HepG2 (cell line): Measurements from ENCODE around the gene MTOR. TPM values are rescaled to one million over a fixed set of nuclear protein-coding genes. Genes with fewer than 3 reads are reported as not detected.
"Not testable (repeated sequence)": the region's sequence is repeated elsewhere in the genome, so short reads cannot be mapped to it uniquely, and the experiment has no call there.

Source experiments
- ATAC-seq: fragments of 200-7000 bp; cut with Tn5 transposase; 3 replicates; pipeline ENCODE4 v1.9.1; 2020; ENCODE audit warnings: mild to moderate bottlenecking, moderate library complexity
- BruUV-seq: library from RNA; stranded (reverse); fragments of 400-500 nt; replicated peaks from 2 replicates; lab custom pipeline; 2021; lab: Mats Ljungman, UMichigan
- CTCF ChIA-PET: fragments of 300-600 bp; formaldehyde crosslinking; extraction: SDS; loops from one replicate; lab custom pipeline; 2021; ENCODE audit warnings: low total read pairs, inconsistent platforms, low intra/inter-chr PET ratio; lab: Yijun Ruan, JAX
- POLR2A ChIA-PET: fragments of 350-600 bp; sonication (Branson Sonifier 250); formaldehyde crosslinking; loops from one replicate; lab custom pipeline; 2020; ENCODE audit warnings: antibody characterized with exemption, inconsistent platforms; lab: Yijun Ruan, JAX
- DNase-seq: peaks from one replicate; pipeline ENCODE4 v3.0.0-alpha.2; 2015; ENCODE audit warnings: low spot score
- FAIRE-seq: peaks from 3 replicates; lab custom pipeline; 2011; peaks lifted over from hg19 to GRCh38; lab: Jason Lieb, UNC
- H2AFZ ChIP-seq: one replicate; pipeline ENCODE4 v1.6.1; 2011; ENCODE audit warnings: low read length, inconsistent platforms
- H3K27ac ChIP-seq: fragments of 300-600 bp; 3 replicates; pipeline ENCODE4 v1.8.0; 2011; ENCODE audit warnings: mixed run types, mild to moderate bottlenecking, mixed read lengths, low read length, inconsistent platforms; ENCODE audit not compliant: insufficient read depth; ENCODE audit errors: extremely low read length
- H3K27me3 ChIP-seq, 2 experiments: fragments of 200-600 bp in 1 of 2; 2 replicates in 1 of 2; 3 replicates in 1 of 2; pipeline versions ENCODE4 v1.6.0 to v1.8.0; 2011; ENCODE audit warnings: low read length in 2 of 2, mild to moderate bottlenecking in 2 of 2, moderate library complexity in 2 of 2, inconsistent platforms in 1 of 2; ENCODE audit not compliant: insufficient read depth in 2 of 2, control insufficient read depth in 1 of 2
- H3K36me3 ChIP-seq, 2 experiments: fragments of 200-600 bp in 1 of 2; replicated peaks in 1 of 2; 2 replicates in 1 of 2; 3 replicates in 1 of 2; pipeline versions ENCODE4 v1.5.1 to v1.8.0; 2011; ENCODE audit warnings: low read length in 2 of 2, inconsistent platforms in 1 of 2; ENCODE audit not compliant: insufficient read depth in 2 of 2, control insufficient read depth in 1 of 2
- H3K4me1 ChIP-seq: 2 replicates; pipeline ENCODE4 v1.5.1; 2012; ENCODE audit warnings: low read length, inconsistent platforms; ENCODE audit not compliant: insufficient read depth
- H3K4me2 ChIP-seq: 2 replicates; pipeline ENCODE4 v1.6.0; 2011; ENCODE audit warnings: low read depth, low read length, inconsistent platforms
- H3K4me3 ChIP-seq, 3 experiments: fragments of 200-600 bp in 1 of 3; sonication (generic), shearing (Covaris generic) in 1 of 3; replicated peaks in 1 of 3; 2 replicates each; pipeline ENCODE4 v1.5.1; 2011 to 2016; ENCODE audit warnings: low read length in 3 of 3, inconsistent platforms in 2 of 3, low read depth in 2 of 3, mild to moderate bottlenecking in 2 of 3, control low read depth in 1 of 3, mixed read lengths in 1 of 3; ENCODE audit not compliant: insufficient read depth in 1 of 3
- H3K79me2 ChIP-seq: one replicate; pipeline ENCODE4 v1.6.1; 2011; ENCODE audit warnings: low read length, inconsistent platforms; ENCODE audit not compliant: insufficient read depth
- H3K9ac ChIP-seq: 2 replicates; pipeline ENCODE4 v1.6.0; 2011; ENCODE audit warnings: mild to moderate bottlenecking, low read depth, low read length, inconsistent platforms; ENCODE audit not compliant: insufficient read depth
- H3K9me3 ChIP-seq: 2 replicates; pipeline ENCODE4 v1.5.1; 2012; ENCODE audit warnings: mild to moderate bottlenecking, low read length
- H4K20me1 ChIP-seq: 2 replicates; pipeline ENCODE4 v1.6.0; 2011; ENCODE audit warnings: inconsistent platforms, mild to moderate bottlenecking, low read length, moderate library complexity; ENCODE audit not compliant: insufficient read depth
- FOSL1 ChIP-seq: sonication (generic); formaldehyde crosslinking; IDR thresholded peaks from 2 replicates; pipeline ENCODE4 v1.9.0; 2021; ENCODE audit warnings: missing genetic modification reagents, borderline replicate concordance
- RBM39 ChIP-seq: fragments of 200-400 bp; formaldehyde crosslinking; IDR thresholded peaks from one replicate; pipeline ENCODE4 v1.6.1; 2018; ENCODE audit warnings: antibody characterized with exemption, mild to moderate bottlenecking, low read depth, low read length; ENCODE audit not compliant: poor library complexity, severe bottlenecking
- WGBS: methylation state at CpG from one replicate; pipeline ENCODE4 v1.1.6; 2017; ENCODE audit warnings: low lambda C conversion rate; 5-methylcytosine and 5-hydroxymethylcytosine counted together
- in situ Hi-C: cut with HindIII; loops from 2 replicates; pipeline ENCODE4 v1.10.0; 2017; ENCODE audit warnings: low pct_unique_long_range_greater_than_20kb; ENCODE audit not compliant: extremely low pct_ligation_motif_present
- intact Hi-C: fragments of 100-400 bp; cut with micrococcal nuclease; formaldehyde crosslinking; loops from one replicate; pipeline ENCODE4 v1.10.0; 2022; ENCODE audit not compliant: unreplicated experiment
- polyA plus RNA-seq, 8 experiments: library from polyadenylated mRNA; depleted of rRNA in 3 of 8; stranded (reverse) in 7 of 8; unstranded in 1 of 8; fragments of >200 nt; fragmentation: Illumina TruSeq in 4 of 8; extraction: Trizol in 4 of 8; gene quantifications; 2 replicates each; pipeline versions ENCODE4 v1.2.1 to v1.2.3, GENCODE V29; 2011 to 2016; ENCODE audit warnings: low read depth in 4 of 8, missing spikeins in 1 of 8, mixed read lengths in 1 of 8; ENCODE audit not compliant: insufficient read depth in 1 of 8
- total RNA-seq, 5 experiments: library from RNA; depleted of rRNA; stranded (reverse); fragments of >200 nt; fragmentation: Illumina TruSeq; extraction: Trizol; gene quantifications; 2 replicates each; pipeline ENCODE4 v1.2.3, GENCODE V29; 2016; ENCODE audit warnings: low read depth in 1 of 5
- TF ChIP-seq, protein P1 (sequence below): sonication (generic); formaldehyde crosslinking; IDR thresholded peaks from 2 replicates; pipeline ENCODE4; 2020; ENCODE audit warnings: missing genetic modification reagents, mild to moderate bottlenecking, borderline replicate concordance

The MTOR gene
- total and polyA plus RNA-seq, 2 of the 13 experiments (the other 11 are each of a cell fraction or from before 2014, with no cell fraction given): 24.6 to 34.6 TPM

DNA sequence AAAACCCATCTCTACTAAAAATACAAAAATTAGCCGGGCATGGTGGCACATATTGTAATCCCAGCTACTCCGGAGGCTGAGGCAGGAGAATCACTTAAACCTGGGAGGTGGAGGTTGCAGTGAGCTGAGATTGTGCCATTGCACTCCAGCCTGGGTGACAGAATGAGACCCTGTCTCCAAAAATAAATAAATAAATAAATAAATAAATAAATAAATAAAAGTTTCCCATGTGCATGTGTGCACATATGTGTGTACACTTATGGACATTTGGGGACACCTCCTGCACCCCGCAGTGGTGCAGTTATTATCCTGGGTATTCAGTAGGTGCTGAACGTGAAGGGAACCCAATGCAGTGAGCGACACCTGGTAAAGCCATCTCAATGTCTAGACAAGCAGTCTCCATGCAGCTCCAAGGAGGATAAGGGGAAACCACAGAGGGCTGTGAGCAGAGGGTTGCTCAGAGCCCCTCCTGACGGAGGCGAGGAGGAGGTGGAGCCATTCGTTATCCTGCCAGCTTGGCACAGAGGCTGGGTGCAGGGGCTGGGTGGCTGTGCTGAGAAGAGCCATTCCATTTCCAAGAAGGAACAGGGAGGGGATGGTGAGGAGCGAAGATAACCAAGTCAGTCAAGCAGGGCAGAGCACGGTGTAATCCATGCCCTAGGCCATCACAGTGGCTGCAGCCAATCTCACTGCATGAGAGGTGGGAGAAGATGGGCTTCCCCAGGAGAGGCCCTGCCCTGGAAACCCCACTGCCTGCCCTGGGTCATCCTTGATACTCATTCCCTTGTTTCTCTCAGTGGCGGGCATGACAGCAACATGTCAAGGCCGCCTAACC is 36.3 kb upstream of the MTOR start:
- CTCF ChIA-PET: no interaction called here
- no peak for TF ChIP-seq FOSL1
- no peak for TF ChIP-seq RBM39
- TF ChIP-seq, protein P1, sequence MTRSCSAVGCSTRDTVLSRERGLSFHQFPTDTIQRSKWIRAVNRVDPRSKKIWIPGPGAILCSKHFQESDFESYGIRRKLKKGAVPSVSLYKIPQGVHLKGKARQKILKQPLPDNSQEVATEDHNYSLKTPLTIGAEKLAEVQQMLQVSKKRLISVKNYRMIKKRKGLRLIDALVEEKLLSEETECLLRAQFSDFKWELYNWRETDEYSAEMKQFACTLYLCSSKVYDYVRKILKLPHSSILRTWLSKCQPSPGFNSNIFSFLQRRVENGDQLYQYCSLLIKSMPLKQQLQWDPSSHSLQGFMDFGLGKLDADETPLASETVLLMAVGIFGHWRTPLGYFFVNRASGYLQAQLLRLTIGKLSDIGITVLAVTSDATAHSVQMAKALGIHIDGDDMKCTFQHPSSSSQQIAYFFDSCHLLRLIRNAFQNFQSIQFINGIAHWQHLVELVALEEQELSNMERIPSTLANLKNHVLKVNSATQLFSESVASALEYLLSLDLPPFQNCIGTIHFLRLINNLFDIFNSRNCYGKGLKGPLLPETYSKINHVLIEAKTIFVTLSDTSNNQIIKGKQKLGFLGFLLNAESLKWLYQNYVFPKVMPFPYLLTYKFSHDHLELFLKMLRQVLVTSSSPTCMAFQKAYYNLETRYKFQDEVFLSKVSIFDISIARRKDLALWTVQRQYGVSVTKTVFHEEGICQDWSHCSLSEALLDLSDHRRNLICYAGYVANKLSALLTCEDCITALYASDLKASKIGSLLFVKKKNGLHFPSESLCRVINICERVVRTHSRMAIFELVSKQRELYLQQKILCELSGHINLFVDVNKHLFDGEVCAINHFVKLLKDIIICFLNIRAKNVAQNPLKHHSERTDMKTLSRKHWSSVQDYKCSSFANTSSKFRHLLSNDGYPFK (CRISPR knock-in tag): no peak
- no peak for DNase-seq
- Histone ChIP-seq H3K79me2 (no peaks in the 10 kb centered on the region), H3K27me3 (0 out of 5 replicates have a peak, but pooled peaks cover 0 to 1% of the 10 kb centered on the region in 2 experiments), H3K4me2 (no peak overlapping the region), H3K9me3 (no peaks in the 10 kb centered on the region), H3K27ac (no peak overlapping the region), H3K9ac (no peak overlapping the region), H2AFZ (no peak overlapping the region), H4K20me1 (no peaks in the 10 kb centered on the region), H3K4me1 (no peaks in the 10 kb centered on the region), H3K4me3 (no peak overlapping the region), H3K36me3 (peaks cover 7 to 11% of the 10 kb centered on the region in 2 experiments; a peak in 3 of 5 replicates)
- FAIRE-seq: no peak
- no peak for ATAC-seq
- BruUV-seq: no TSS peak
- intact Hi-C loops (no loop called here), in situ Hi-C loops (no loop called here)
- POLR2A ChIA-PET: no interaction called here
- 88% methylated on average over 12 of the region's 12 CpGs for WGBS

DNA sequence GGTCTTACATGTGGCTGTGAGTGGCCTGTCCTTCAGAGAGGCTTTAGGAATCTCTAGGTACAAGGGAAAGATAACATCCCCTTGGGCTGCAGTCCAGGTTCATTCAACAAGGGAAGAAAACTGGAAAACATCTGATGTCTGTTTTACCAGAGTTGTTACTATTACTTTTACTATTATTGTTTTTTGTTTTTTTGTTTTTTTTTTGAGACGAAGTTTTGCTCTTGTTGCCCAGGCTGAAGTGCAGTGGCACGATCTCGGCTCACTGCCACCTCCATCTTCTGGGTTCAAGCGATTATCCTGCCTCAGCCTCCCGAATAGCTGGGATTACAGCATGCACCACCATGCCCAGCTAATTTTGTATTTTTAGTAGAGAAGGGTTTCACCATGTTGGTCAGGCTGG is 35.4 kb upstream of the MTOR start:
- BruUV-seq, intact Hi-C loops, H2AFZ ChIP-seq, H3K27ac ChIP-seq, H3K4me2 ChIP-seq, ATAC-seq, DNase-seq, in situ Hi-C loops, H3K9me3 ChIP-seq, H3K9ac ChIP-seq, H4K20me1 ChIP-seq, H3K27me3 ChIP-seq, CTCF ChIA-PET, H3K79me2 ChIP-seq, H3K4me1 ChIP-seq, FAIRE-seq, POLR2A ChIA-PET, H3K4me3 ChIP-seq: not testable (repeated sequence)
- WGBS: 96% methylated on average over 5 of the region's 5 CpGs
- H3K36me3 ChIP-seq: peaks cover 7 to 15% of the 10 kb centered on the region in 2 experiments; a peak in 4 of 5 replicates
